GM18520 (cell line): Measurements from ENCODE around the gene SMURF2.
"Not testable (repeated sequence)": the region's sequence is repeated elsewhere in the genome, so short reads cannot be mapped to it uniquely, and the experiment has no call there.

Experiments used
- ATAC-seq: cut with Tn5 transposase; IDR thresholded peaks from one replicate; pipeline ENCODE4 v1.9.1; 2021; ENCODE audit not compliant: unreplicated experiment

SMURF2 gene

GRCh38 chr17:64661976-64662773, at the start of gene SMURF2:
Gene SMURF2, minus strand, starts transcription at chr17:64662307. Its CDS starts 427 bp downstream, at chr17:64661880.
- ATAC-seq: peak; percentile 76

- ATAC-seq: no peak
Observed at GRCh38 chr17:64709481-64709880, 47.4 kb upstream of the SMURF2 start.

- no peak for ATAC-seq
Observed at GRCh38 chr17:64707050-64707591, 45.0 kb upstream of the SMURF2 start.

- no peak for ATAC-seq
Observed at GRCh38 chr17:64706224-64707049, 44.3 kb upstream of the SMURF2 start.

GRCh38 chr17:64702815-64703214, 40.7 kb upstream of the SMURF2 start:
- no peak for ATAC-seq

- no peak for ATAC-seq
Observed at GRCh38 chr17:64698725-64699124, 36.6 kb upstream of the SMURF2 start.

- ATAC-seq: no peak
Observed at GRCh38 chr17:64694207-64694606, 32.1 kb upstream of the SMURF2 start.

GRCh38 chr17:64692187-64692586, 30.1 kb upstream of the SMURF2 start:
- ATAC-seq: no peak

- ATAC-seq: no peak
Observed at GRCh38 chr17:64689106-64689505, 27.0 kb upstream of the SMURF2 start.

GRCh38 chr17:64688481-64688880, 26.4 kb upstream of the SMURF2 start:
- ATAC-seq: no peak

GRCh38 chr17:64687961-64688360, 25.9 kb upstream of the SMURF2 start:
- ATAC-seq: no peak

- no peak for ATAC-seq
Observed at GRCh38 chr17:64687376-64687775, 25.3 kb upstream of the SMURF2 start.

- ATAC-seq: no peak
Observed at GRCh38 chr17:64686705-64687104, 24.6 kb upstream of the SMURF2 start.

- ATAC-seq: no peak
Observed at GRCh38 chr17:64685705-64686104, 23.6 kb upstream of the SMURF2 start.

- ATAC-seq: no peak
Observed at GRCh38 chr17:64683796-64684195, 21.7 kb upstream of the SMURF2 start.

GRCh38 chr17:64682261-64683181, 20.4 kb upstream of the SMURF2 start:
- ATAC-seq: no peak

GRCh38 chr17:64679710-64680216, 17.7 kb upstream of the SMURF2 start:
- ATAC-seq: no peak

- no peak for ATAC-seq
Observed at GRCh38 chr17:64676763-64677162, 14.7 kb upstream of the SMURF2 start.

GRCh38 chr17:64670843-64671590, 8.9 kb upstream of the SMURF2 start:
- ATAC-seq: not testable (repeated sequence)
